NT2/D1 (cell line): ENCODE measurements around the gene UBL3.

Experiments
- SUZ12 ChIP-seq: IDR thresholded peaks from 2 replicates; pipeline ENCODE4 v1.6.1; 2011; ENCODE audit not compliant: insufficient read length, insufficient read depth; ENCODE audit errors: extremely low read depth
- ZNF274 ChIP-seq: IDR thresholded peaks from 2 replicates; pipeline ENCODE4 v1.6.1; 2011; ENCODE audit warnings: mild to moderate bottlenecking, low read depth, low read length

DNA sequence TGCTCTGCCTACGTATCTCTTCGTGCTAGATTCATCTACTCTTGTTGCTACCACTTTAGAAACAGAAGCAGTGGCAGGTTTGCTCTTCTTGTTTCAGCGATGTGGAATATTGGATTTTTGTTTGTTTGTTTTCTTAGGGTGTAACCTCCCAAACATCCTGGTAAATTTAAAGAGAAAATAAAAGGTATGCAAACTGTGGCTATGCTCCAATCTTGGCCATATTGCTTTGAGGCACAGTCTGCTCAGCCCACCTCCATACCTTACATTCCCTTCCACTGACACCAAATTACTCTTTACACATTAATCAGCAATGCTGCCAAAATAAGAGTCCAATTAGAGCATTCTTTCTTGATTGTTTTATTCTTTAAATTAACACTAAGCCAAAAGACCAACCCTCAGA lies 25.2 kb upstream of the UBL3 start:
- no peak for TF ChIP-seq ZNF274
- TF ChIP-seq SUZ12: no peak
